RKO (cell line): ENCODE results near the gene SURF1.
"Not testable (repeated sequence)": the region's sequence is repeated elsewhere in the genome, so short reads cannot be mapped to it uniquely, and the experiment has no call there.

Experiments used
- DNase-seq: peaks from one replicate; pipeline ENCODE4 v3.0.0-alpha.2; 2016; ENCODE audit warnings: low spot score

SURF1 gene

GRCh38 chr9:133356391-133357091 lies at the start of gene SURF1, which contains the start of gene SURF2:
Gene SURF1 (minus strand): TSS chr9:133356487. CDS start chr9:133356453, 34 bp downstream.
Gene SURF2 (plus strand): TSS chr9:133356550. CDS start chr9:133356593, 43 bp downstream.
- peak; percentile 92 for DNase-seq

GRCh38 chr9:133405508-133406438 lies 49.5 kb upstream of the SURF1 start:
- peak; percentile 43 for DNase-seq

- no peak for DNase-seq
Observed at GRCh38 chr9:133404454-133405002, 48.2 kb upstream of the SURF1 start.

- no peak for DNase-seq
Observed at GRCh38 chr9:133403766-133404453, 47.6 kb upstream of the SURF1 start.

GRCh38 chr9:133402689-133403088 lies 46.4 kb upstream of the SURF1 start:
- no peak for DNase-seq

GRCh38 chr9:133401588-133401987 lies 45.3 kb upstream of the SURF1 start:
- DNase-seq = no peak

- no peak for DNase-seq
Observed at GRCh38 chr9:133400292-133400691, 44.0 kb upstream of the SURF1 start.

- DNase-seq = no peak
Observed at GRCh38 chr9:133397895-133398294, 41.6 kb upstream of the SURF1 start.

GRCh38 chr9:133397370-133397769 lies 41.1 kb upstream of the SURF1 start:
- no peak for DNase-seq

- no peak for DNase-seq
Observed at GRCh38 chr9:133396952-133397351, 40.7 kb upstream of the SURF1 start.

- DNase-seq = no peak
Observed at GRCh38 chr9:133394687-133395271, 38.5 kb upstream of the SURF1 start.

GRCh38 chr9:133393399-133393798 lies 37.1 kb upstream of the SURF1 start:
- no peak for DNase-seq

GRCh38 chr9:133392308-133392707 lies 36.0 kb upstream of the SURF1 start:
- DNase-seq = not testable (repeated sequence)

GRCh38 chr9:133391449-133391848 lies 35.2 kb upstream of the SURF1 start:
- DNase-seq = not testable (repeated sequence)

GRCh38 chr9:133390713-133391112 lies 34.4 kb upstream of the SURF1 start:
- DNase-seq = no peak

GRCh38 chr9:133389562-133389961 lies 33.3 kb upstream of the SURF1 start:
- no peak for DNase-seq

- no peak for DNase-seq
Observed at GRCh38 chr9:133389025-133389557, 32.8 kb upstream of the SURF1 start.

- no peak for DNase-seq
Observed at GRCh38 chr9:133387680-133388079, 31.4 kb upstream of the SURF1 start.

- no peak for DNase-seq
Observed at GRCh38 chr9:133386338-133386737, 30.1 kb upstream of the SURF1 start.

GRCh38 chr9:133385452-133385851 lies 29.2 kb upstream of the SURF1 start:
- DNase-seq = no peak

- no peak for DNase-seq
Observed at GRCh38 chr9:133384736-133385321, 28.5 kb upstream of the SURF1 start.
